HG03039 (cell line): ENCODE results near the gene CD300LD.
"Not testable (repeated sequence)": the region's sequence is repeated elsewhere in the genome, so short reads cannot be mapped to it uniquely, and the experiment has no call there.

Experiments used
- ATAC-seq: cut with Tn5 transposase; IDR thresholded peaks from one replicate; pipeline ENCODE4 v1.9.1; 2021; ENCODE audit warnings: mild to moderate bottlenecking, moderate library complexity; ENCODE audit not compliant: unreplicated experiment

The CD300LD gene

GRCh38 chr17:74592087-74592990 is at the start of gene CD300LD:
Gene CD300LD (minus strand): TSS chr17:74592283. CDS start chr17:74592202, 81 bp downstream.
- ATAC-seq = no peak

DNA sequence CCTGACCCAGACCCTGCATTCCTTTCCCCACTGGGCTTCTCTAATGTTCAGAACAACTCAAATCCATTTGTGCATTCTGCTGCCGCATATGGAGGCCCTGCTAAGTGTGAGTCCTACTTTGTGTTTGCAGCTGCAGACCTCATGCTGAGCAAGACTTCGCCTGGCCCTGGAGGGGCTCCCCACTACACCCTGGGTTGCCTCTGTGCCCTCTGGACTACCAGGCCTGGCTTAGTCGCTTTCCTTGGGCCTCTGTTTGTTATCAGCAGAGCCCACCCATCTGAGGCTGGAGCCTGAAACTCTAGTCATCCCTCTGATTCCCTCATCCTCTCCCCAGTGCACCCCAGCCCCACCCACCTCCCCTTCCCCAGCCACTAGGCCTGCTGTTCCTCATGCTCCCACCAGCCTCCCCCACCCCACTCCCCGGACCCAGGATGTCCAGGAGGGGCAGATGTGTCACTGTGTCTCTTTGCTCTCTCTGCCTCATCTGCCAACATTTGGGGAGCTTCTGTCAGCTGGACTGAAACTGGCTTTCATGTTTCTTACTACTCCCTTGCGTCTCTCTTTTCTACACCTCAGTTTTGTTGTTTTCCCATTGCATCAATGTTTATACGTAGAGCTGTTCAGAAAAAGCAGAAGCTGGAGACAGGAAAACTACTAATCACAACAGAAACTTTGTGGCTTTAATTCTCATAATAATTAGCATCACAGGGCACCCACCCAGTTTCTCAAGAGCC is 49.3 kb upstream of the CD300LD start:
- ATAC-seq = no peak

- no peak for ATAC-seq
Observed at GRCh38 chr17:74639704-74640151, 47.6 kb upstream of the CD300LD start.

GRCh38 chr17:74637926-74638325 is 45.8 kb upstream of the CD300LD start:
- ATAC-seq = no peak

- ATAC-seq = no peak
Observed at GRCh38 chr17:74637265-74637664, 45.2 kb upstream of the CD300LD start.

- ATAC-seq = not testable (repeated sequence)
Observed at GRCh38 chr17:74636541-74637085, 44.5 kb upstream of the CD300LD start.

DNA sequence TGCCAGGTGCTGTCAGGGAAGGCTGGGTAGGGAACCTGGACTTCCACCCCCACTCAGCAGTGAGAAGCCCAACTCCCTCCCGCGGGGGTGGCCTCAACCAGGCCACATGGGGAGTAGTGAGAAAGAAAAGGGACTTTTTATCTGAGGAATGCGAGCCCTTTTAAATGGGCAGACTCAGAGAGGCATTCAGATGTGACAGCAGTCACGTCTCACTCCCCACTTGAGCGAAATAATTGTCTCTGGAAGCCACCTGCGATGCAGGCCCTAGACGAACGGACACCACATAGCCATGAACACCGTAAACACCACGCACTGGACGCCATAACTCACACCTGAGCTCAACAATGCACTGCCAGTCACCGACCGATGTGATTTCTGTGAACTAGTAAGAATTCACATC is 43.3 kb upstream of the CD300LD start:
- no peak for ATAC-seq

DNA sequence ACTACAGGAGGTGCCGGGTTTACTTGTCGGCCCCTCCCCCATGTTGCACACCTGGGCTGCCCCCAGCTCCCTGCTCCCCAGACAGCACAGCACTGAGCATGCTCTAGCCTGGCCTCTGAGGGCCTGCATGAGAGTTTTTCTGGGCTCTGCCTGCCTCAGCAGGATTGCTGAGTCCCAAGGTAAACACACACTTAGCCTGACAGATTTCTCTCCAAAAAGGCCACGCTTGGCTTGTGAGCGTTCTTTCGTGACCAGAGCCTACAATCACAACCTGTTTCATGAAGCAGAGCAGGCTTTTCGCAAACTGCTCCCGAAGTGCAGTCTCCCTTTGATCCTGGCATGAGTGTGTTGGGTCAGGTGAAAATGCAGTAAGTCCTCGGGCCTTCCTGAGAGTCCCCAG is 41.2 kb upstream of the CD300LD start:
- ATAC-seq = no peak

- ATAC-seq = no peak
Observed at GRCh38 chr17:74632617-74633016, 40.5 kb upstream of the CD300LD start.

- no peak for ATAC-seq
Observed at GRCh38 chr17:74631468-74632450, 39.7 kb upstream of the CD300LD start.

- not testable (repeated sequence) for ATAC-seq
Observed at GRCh38 chr17:74630251-74630650, 38.2 kb upstream of the CD300LD start.

DNA sequence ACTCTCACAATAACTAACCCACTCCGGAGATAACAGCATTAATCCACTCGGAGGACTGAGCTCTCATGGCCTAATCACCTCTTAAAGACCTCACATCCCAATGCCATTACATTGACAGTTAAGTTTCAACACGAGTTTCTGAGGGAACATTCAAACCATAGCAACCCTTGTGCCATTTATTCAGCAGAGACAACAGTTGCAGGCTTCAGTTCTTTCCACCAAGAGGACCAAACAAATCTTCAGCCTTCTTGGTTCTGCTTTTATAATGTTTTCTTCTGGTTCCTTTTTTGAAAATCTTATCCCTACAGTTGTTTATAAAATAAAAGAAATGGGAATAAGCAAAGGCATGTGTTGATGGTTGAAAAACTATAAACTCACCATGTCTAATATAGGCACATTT is 33.6 kb upstream of the CD300LD start:
- ATAC-seq = no peak

- ATAC-seq = no peak
Observed at GRCh38 chr17:74624131-74624530, 32.0 kb upstream of the CD300LD start.

DNA sequence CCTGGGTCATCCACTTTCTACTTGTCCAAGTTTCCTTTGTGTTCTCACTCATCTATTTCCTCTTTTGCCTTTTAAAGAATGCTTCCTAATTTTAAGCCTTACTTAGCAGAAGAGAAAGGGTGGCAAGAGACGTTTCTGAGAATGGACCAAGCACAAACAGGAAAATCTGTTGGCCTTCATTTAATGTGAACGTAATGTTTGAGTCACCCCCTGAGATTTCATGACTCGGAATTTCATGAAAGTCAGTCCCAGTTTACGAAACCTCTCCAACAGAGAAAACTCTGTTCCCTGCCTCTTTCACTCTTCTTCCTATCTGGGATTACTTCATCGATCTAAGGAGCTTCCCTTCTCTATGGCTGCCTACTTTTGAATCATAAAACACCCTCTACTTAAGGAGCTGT is 31.6 kb upstream of the CD300LD start, which contains the start of gene CD300E:
CD300E (minus strand) TSS at position 46 of the 401 bp plus-strand sequence. CDS start 117 bp downstream, outside the sequence.
- no peak for ATAC-seq

GRCh38 chr17:74619077-74619673 is 27.1 kb upstream of the CD300LD start:
- ATAC-seq = no peak

- ATAC-seq = no peak
Observed at GRCh38 chr17:74618451-74618850, 26.4 kb upstream of the CD300LD start.

DNA sequence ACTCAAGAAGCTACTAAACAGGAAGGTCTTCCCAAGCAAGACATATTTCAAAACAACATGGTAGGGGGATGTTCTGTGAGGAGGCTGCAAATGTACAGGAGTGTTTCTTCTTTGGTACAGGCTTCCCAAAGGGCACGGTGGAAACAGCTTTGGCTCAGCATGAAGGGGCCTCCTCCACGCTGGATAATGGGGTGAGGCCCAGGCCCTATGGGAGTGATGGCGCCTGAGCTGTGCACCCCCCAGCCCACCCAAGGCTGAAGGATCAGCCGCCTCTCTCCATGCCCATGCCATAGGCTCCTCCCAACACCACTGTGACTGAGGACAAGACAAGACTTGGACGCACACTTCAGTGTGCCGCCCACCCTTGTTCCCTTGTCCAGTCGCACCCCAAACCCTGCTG is 24.6 kb upstream of the CD300LD start:
- ATAC-seq = no peak

DNA sequence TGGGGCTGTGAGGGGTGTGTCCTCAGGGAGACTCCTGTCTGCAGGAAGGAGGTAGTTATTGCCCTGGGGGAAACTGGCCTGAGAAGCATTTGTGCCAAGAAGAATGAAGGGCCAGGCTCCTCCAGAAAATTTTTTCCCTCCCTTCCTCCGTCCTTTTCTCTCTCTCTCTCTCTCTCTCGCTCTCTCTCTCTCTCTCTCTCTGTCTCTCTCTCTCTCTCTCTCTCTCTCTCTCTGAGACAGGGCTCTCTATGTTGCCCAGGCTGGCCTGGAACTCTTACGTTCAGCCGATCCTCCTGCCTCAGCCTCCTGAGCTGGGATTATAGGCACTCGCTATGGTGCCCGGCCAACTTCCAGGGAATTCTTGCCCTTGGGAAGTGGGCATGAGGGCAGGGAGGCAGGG is 20.0 kb upstream of the CD300LD start:
- no peak for ATAC-seq

DNA sequence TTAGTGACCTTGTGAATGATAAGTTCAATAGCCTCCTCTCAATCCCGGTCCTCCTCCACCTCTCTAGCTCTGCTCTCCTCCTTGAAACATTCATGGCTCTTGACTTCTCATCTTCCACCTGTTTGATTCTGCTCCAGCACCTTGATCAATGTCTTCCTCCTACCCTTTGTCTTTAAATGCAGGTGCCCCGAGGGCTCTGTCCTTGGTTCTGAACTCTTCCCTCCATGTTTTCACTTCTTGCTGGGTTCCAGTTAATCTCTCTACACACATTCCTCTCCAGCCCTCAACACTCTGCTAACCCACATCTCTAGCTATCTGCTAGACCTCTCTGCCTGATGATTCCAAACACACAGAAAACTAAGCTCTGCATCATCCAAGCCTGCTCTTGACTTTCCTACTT is 18.0 kb upstream of the CD300LD start:
- ATAC-seq = no peak

GRCh38 chr17:74608511-74608910 is 16.4 kb upstream of the CD300LD start:
- no peak for ATAC-seq
